Keratinocyte (primary cell): ENCODE measurements around the gene LRCOL1. TPM values are rescaled to one million over a fixed set of nuclear protein-coding genes. Genes with fewer than 3 reads are reported as not detected.

Source experiments
- DNase-seq: peaks from one replicate; pipeline ENCODE4 v3.0.0-alpha.2; 2011; ENCODE audit warnings: low read depth, missing footprints, low spot score
- FAIRE-seq: peaks from 2 replicates; lab custom pipeline; 2011; peaks lifted over from hg19 to GRCh38; lab: Jason Lieb, UNC
- H2AFZ ChIP-seq: 2 replicates; pipeline ENCODE4 v1.6.0; 2012; ENCODE audit warnings: low read length, control low read depth, inconsistent platforms; ENCODE audit not compliant: control insufficient read depth
- H3K27ac ChIP-seq: 2 replicates; pipeline ENCODE4 v1.5.1; 2011; ENCODE audit warnings: low read length; ENCODE audit not compliant: control insufficient read depth, insufficient read depth
- H3K27me3 ChIP-seq: 3 replicates; pipeline ENCODE4 v1.6.0; 2011; ENCODE audit warnings: low read length; ENCODE audit not compliant: control insufficient read depth, insufficient read depth; ENCODE audit errors: extremely low read depth
- H3K36me3 ChIP-seq, 2 experiments: 2 replicates in 1 of 2; 3 replicates in 1 of 2; pipeline ENCODE4 v1.5.1; 2011; ENCODE audit warnings: low read length in 2 of 2, mild to moderate bottlenecking in 1 of 2; ENCODE audit not compliant: control insufficient read depth in 2 of 2, insufficient read depth in 2 of 2; ENCODE audit errors: extremely low read depth in 1 of 2
- H3K4me1 ChIP-seq: 3 replicates; pipeline ENCODE4 v1.5.1; 2011; ENCODE audit warnings: low read length; ENCODE audit not compliant: control insufficient read depth, insufficient read depth; ENCODE audit errors: extremely low read depth
- H3K4me2 ChIP-seq: 3 replicates; pipeline ENCODE4 v1.6.0; 2011; ENCODE audit warnings: low read depth, low read length; ENCODE audit not compliant: control insufficient read depth, insufficient read depth; ENCODE audit errors: extremely low read depth
- H3K4me3 ChIP-seq, 3 experiments: fragments of 200-600 bp in 1 of 3; sonication (generic) in 1 of 3; 2 replicates in 2 of 3; 3 replicates in 1 of 3; pipeline ENCODE4 v1.5.1; 2011 to 2016; ENCODE audit warnings: low read length in 3 of 3, mild to moderate bottlenecking in 3 of 3, control low read depth in 2 of 3, inconsistent platforms in 1 of 3, low read depth in 1 of 3, mixed read lengths in 1 of 3, mixed run types in 1 of 3, moderate library complexity in 1 of 3; ENCODE audit not compliant: control insufficient read depth in 2 of 3, insufficient read depth in 2 of 3; ENCODE audit errors: extremely low read depth in 1 of 3
- H3K79me2 ChIP-seq: 2 replicates; pipeline ENCODE4 v1.6.0; 2012; ENCODE audit warnings: low read length; ENCODE audit not compliant: control insufficient read depth, insufficient read depth
- H3K9ac ChIP-seq: 3 replicates; pipeline ENCODE4 v1.6.0; 2011; ENCODE audit warnings: low read length; ENCODE audit not compliant: control insufficient read depth, insufficient read depth; ENCODE audit errors: extremely low read depth
- H3K9me1 ChIP-seq: 3 replicates; pipeline ENCODE4 v1.6.0; 2011; ENCODE audit warnings: low read length; ENCODE audit not compliant: control insufficient read depth, insufficient read depth; ENCODE audit errors: extremely low read depth
- H3K9me3 ChIP-seq: 2 replicates; pipeline ENCODE4 v1.5.1; 2012; ENCODE audit warnings: low read depth, low read length; ENCODE audit not compliant: control insufficient read depth
- H4K20me1 ChIP-seq: 3 replicates; pipeline ENCODE4 v1.6.0; 2011; ENCODE audit warnings: low read length; ENCODE audit not compliant: control insufficient read depth, insufficient read depth; ENCODE audit errors: extremely low read depth
- CTCF ChIP-seq, 3 experiments: IDR thresholded peaks in 1 of 3; conservative IDR thresholded peaks in 1 of 3; optimal IDR thresholded peaks in 1 of 3; 2 replicates in 2 of 3; 3 replicates in 1 of 3; pipeline versions ENCODE3 to v1.5.1; 2011; ENCODE audit warnings: low read length in 3 of 3, mild to moderate bottlenecking in 3 of 3, moderate library complexity in 2 of 3, control low read depth in 1 of 3, inconsistent platforms in 1 of 3; ENCODE audit not compliant: insufficient read depth in 2 of 3; ENCODE audit errors: extremely low read depth in 1 of 3
- EZH2 ChIP-seq: IDR thresholded peaks from one replicate; pipeline ENCODE4 v1.6.1; 2012; ENCODE audit warnings: inconsistent platforms, mild to moderate bottlenecking, low read length, moderate library complexity
- dilution Hi-C: fragments of 300-500 bp; cut with MboI; formaldehyde crosslinking; loops from one replicate; pipeline ENCODE4 v1.7.0; 2020; ENCODE audit warnings: low sequenced_read_pairs; ENCODE audit not compliant: extremely low pct_ligation_motif_present
- polyA plus RNA-seq, 5 experiments: library from polyadenylated mRNA; depleted of rRNA in 3 of 5; stranded (reverse) in 3 of 5; stranded (forward) in 1 of 5; unstranded in 1 of 5; fragments of >200 nt; gene quantifications; 1 replicate in 1 of 5; 2 replicates in 3 of 5; 3 replicates in 1 of 5; pipeline versions ENCODE4 v1.2.1 to v1.2.3, GENCODE V29; 2011 to 2012; ENCODE audit warnings: missing spikeins in 2 of 5, low read depth in 1 of 5, low replicate concordance in 1 of 5

The LRCOL1 gene
- polyA plus RNA-seq, 1 donor (not counting 4 experiments of a cell fraction or from before 2014, with no cell fraction given), result not detected

- Histone ChIP-seq H3K27me3 (peaks cover 91% of the 10 kb centered on the region), H2AFZ (no peak overlapping the region), H3K4me2 (no peak overlapping the region)
Measured at GRCh38 chr12:132605892-132606291, 4.5 kb downstream of the LRCOL1 start.

GRCh38 chr12:132604668-132605441 is 5.5 kb downstream of the LRCOL1 start:
- Histone ChIP-seq H3K4me1 (peaks cover 2% of the 10 kb centered on the region), H3K4me2 (no peak overlapping the region), H3K9ac (no peak overlapping the region), H3K79me2 (no peaks in the 10 kb centered on the region), H3K9me1 (no peaks in the 10 kb centered on the region), H2AFZ (no peak overlapping the region), H3K36me3 (no peaks in the 10 kb centered on the region), H3K27me3 (peaks cover 83% of the 10 kb centered on the region), H3K4me3 (no peak overlapping the region), H3K27ac (no peak overlapping the region), H4K20me1 (no peaks in the 10 kb centered on the region), H3K9me3 (no peaks in the 10 kb centered on the region)
- TF ChIP-seq EZH2 (no peak), CTCF (optimal IDR thresholded peaks at IDR 0.05 in 1 of 3, IDR thresholded peaks at IDR 0.05 in 1 of 3, conservative IDR thresholded peaks at IDR 0.05 in 1 of 3; ENCODE audit: extremely low read depth in 1 of 3, insufficient read depth in 2 of 3, low read length in 3 of 3) (no peak)
- dilution Hi-C loops, result no loop called here
- no peak for FAIRE-seq
- DNase-seq, result no peak

More at GRCh38 chr12:132605892-132606291, 4.5 kb downstream of the LRCOL1 start:
- FAIRE-seq, result no peak
- Histone ChIP-seq H4K20me1 (no peaks in the 10 kb centered on the region), H3K9me1 (no peaks in the 10 kb centered on the region), H3K36me3 (no peaks in the 10 kb centered on the region), H3K4me3 (no peak overlapping the region), H3K9ac (no peak overlapping the region), H3K4me1 (no peaks in the 10 kb centered on the region), H3K79me2 (no peaks in the 10 kb centered on the region), H3K9me3 (no peaks in the 10 kb centered on the region), H3K27ac (no peak overlapping the region)
- dilution Hi-C loops, result no loop called here
- TF ChIP-seq CTCF (optimal IDR thresholded peaks at IDR 0.05 in 1 of 3, IDR thresholded peaks at IDR 0.05 in 1 of 3, conservative IDR thresholded peaks at IDR 0.05 in 1 of 3; ENCODE audit: extremely low read depth in 1 of 3, insufficient read depth in 2 of 3, low read length in 3 of 3) (no peak), EZH2 (no peak)
- no peak for DNase-seq
